ENCODE measurements around the gene ABCA9. TPM values are rescaled to one million over a fixed set of nuclear protein-coding genes. Genes with fewer than 3 reads are reported as not detected.

The ABCA9 gene
- total RNA-seq, 1 experiment from 2014 or later: not detected

- Mint-ChIP-seq H3K4me3 (no peak overlapping the region), H3K27ac (no peak overlapping the region), H3K27me3 (ENCODE audit: low read depth) (no peaks in the 10 kb centered on the region), H3K36me3 (no peaks in the 10 kb centered on the region), H3K9me3 (peaks cover 5% of the 10 kb centered on the region; the same call in 1 of the 2 replicates), H3K4me1 (no peaks in the 10 kb centered on the region)
- DNase-seq (ENCODE audit: low spot score) (no peak), ATAC-seq (no peak)
- ChIA-PET POLR2A (no interaction called here), CTCF (interaction anchor here (1.7 kb wide), 1 partner anchor 244 kb away, joined by 4 read pairs; no protein-coding TSS in a partner anchor)
- TF ChIP-seq ZNF423 (CRISPR knock-in tag; IDR thresholded peaks at IDR 0.05) (no peak), FOXP1 (CRISPR knock-in tag; IDR thresholded peaks at IDR 0.05; ENCODE audit: borderline replicate concordance) (no peak), SP1 (CRISPR knock-in tag; conservative IDR thresholded peaks at IDR 0.05) (no peak)
- TF ChIP-seq, protein P1, sequence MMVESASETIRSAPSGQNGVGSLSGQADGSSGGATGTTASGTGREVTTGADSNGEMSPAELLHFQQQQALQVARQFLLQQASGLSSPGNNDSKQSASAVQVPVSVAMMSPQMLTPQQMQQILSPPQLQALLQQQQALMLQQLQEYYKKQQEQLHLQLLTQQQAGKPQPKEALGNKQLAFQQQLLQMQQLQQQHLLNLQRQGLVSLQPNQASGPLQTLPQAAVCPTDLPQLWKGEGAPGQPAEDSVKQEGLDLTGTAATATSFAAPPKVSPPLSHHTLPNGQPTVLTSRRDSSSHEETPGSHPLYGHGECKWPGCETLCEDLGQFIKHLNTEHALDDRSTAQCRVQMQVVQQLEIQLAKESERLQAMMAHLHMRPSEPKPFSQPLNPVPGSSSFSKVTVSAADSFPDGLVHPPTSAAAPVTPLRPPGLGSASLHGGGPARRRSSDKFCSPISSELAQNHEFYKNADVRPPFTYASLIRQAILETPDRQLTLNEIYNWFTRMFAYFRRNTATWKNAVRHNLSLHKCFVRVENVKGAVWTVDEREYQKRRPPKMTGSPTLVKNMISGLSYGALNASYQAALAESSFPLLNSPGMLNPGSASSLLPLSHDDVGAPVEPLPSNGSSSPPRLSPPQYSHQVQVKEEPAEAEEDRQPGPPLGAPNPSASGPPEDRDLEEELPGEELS (CRISPR knock-in tag; IDR thresholded peaks at IDR 0.05): no peak
Observed at GRCh38 chr17:68969101-68969500, 91.6 kb downstream of the ABCA9 start.

DNA sequence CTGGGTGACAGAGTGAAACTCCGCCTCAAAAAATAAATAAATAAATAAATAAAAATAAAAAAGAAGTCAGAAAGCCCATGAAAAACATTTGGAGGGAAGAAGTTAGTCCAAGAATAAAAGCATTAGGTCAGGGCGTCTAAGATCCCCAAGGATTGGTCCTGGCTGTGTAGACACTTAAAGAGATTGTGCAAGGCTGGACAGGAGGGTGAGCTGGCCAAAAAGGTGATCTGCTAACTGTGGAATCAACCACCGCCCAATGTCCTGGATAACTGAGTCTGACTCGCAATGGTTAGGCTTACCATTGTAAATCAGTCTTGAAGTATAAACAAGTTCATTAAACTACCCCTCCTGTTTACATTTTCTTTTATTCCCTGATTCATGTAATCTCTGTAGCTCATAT lies 96.8 kb downstream of the ABCA9 start:
- DNase-seq (ENCODE audit: low spot score) (no peak), ATAC-seq (no peak)
- Mint-ChIP-seq H3K36me3 (no peaks in the 10 kb centered on the region), H3K27me3 (ENCODE audit: low read depth) (no peaks in the 10 kb centered on the region), H3K9me3 (peaks cover 10% of the 10 kb centered on the region), H3K4me3 (no peak overlapping the region), H3K4me1 (no peaks in the 10 kb centered on the region), H3K27ac (no peak overlapping the region)
- ChIA-PET POLR2A (no interaction called here), CTCF (no interaction called here)
- TF ChIP-seq CREB1 (CRISPR knock-in tag; IDR thresholded peaks at IDR 0.05) (no peak), RELA (CRISPR knock-in tag; IDR thresholded peaks at IDR 0.05; ENCODE audit: borderline replicate concordance) (no peak), ZNF671 (CRISPR knock-in tag; IDR thresholded peaks at IDR 0.05) (no peak)
- TF ChIP-seq, protein P2, sequence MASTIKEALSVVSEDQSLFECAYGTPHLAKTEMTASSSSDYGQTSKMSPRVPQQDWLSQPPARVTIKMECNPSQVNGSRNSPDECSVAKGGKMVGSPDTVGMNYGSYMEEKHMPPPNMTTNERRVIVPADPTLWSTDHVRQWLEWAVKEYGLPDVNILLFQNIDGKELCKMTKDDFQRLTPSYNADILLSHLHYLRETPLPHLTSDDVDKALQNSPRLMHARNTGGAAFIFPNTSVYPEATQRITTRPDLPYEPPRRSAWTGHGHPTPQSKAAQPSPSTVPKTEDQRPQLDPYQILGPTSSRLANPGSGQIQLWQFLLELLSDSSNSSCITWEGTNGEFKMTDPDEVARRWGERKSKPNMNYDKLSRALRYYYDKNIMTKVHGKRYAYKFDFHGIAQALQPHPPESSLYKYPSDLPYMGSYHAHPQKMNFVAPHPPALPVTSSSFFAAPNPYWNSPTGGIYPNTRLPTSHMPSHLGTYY (CRISPR knock-in tag; IDR thresholded peaks at IDR 0.05): no peak

DNA sequence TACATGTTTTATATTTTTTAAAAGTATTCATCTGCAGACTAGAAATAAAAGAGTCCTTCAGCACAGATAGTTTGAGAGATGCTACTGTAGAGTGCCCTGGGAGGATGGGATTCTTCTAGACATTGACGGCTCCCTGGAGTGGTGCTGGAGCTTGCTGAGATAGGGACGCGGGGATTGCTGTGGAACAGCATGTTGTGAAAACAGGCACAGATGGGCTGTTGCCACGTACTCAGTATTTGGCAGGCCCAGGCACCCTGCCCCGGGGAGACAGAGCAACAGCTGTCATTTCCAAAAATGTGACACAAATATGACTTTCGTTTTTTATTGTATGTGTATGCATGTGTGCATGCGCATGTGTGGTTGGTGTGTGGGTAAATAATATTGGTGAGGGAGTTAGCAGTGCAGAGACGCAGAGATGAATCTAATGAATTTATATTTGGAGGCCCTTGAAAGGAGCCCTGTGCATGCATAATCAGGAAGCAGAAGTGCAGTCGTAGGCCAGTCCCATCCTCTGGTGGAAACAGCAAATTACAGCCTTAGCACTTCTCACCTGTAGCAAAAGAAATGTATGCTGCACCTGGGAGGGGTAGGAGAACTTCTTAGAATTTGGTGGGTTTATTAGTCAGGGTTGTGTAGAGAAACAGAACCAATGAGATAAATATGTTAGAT lies 99.4 kb downstream of the ABCA9 start:
- no peaks in the 10 kb centered on the region for H3K4me1 Mint-ChIP-seq
- POLR2A ChIA-PET: no interaction called here
- no peak overlapping the region for H3K4me3 Mint-ChIP-seq
- no peak for DNase-seq (ENCODE audit: low spot score)
- H3K27ac Mint-ChIP-seq: no peak overlapping the region
- no peak for ATAC-seq
- peaks cover 8% of the 10 kb centered on the region for H3K9me3 Mint-ChIP-seq
- no peaks in the 10 kb centered on the region for H3K36me3 Mint-ChIP-seq
- CTCF ChIA-PET: interaction anchor here (1.4 kb wide), 1 partner anchor 189 kb away, joined by 4 read pairs; no protein-coding TSS in a partner anchor
- no peaks in the 10 kb centered on the region for H3K27me3 Mint-ChIP-seq (ENCODE audit: low read depth)
- TF ChIP-seq ZSCAN18 (CRISPR knock-in tag; IDR thresholded peaks at IDR 0.05) (no peak), ELF4 (CRISPR knock-in tag; IDR thresholded peaks at IDR 0.05; ENCODE audit: low read depth) (no peak), ETV6 (CRISPR knock-in tag; IDR thresholded peaks at IDR 0.05) (no peak), ZNF219 (CRISPR knock-in tag; IDR thresholded peaks at IDR 0.05; ENCODE audit: borderline replicate concordance) (no peak), KAT7 (CRISPR knock-in tag; IDR thresholded peaks at IDR 0.05; ENCODE audit: borderline replicate concordance) (no peak), ZNF317 (CRISPR knock-in tag; IDR thresholded peaks at IDR 0.05; ENCODE audit: borderline replicate concordance, low read depth) (no peak), RELA (CRISPR knock-in tag; IDR thresholded peaks at IDR 0.05; ENCODE audit: borderline replicate concordance) (no peak), ZNF416 (CRISPR knock-in tag; IDR thresholded peaks at IDR 0.05) (no peak), PRRX2 (CRISPR knock-in tag; IDR thresholded peaks at IDR 0.05) (no peak)
- TF ChIP-seq, protein P3, sequence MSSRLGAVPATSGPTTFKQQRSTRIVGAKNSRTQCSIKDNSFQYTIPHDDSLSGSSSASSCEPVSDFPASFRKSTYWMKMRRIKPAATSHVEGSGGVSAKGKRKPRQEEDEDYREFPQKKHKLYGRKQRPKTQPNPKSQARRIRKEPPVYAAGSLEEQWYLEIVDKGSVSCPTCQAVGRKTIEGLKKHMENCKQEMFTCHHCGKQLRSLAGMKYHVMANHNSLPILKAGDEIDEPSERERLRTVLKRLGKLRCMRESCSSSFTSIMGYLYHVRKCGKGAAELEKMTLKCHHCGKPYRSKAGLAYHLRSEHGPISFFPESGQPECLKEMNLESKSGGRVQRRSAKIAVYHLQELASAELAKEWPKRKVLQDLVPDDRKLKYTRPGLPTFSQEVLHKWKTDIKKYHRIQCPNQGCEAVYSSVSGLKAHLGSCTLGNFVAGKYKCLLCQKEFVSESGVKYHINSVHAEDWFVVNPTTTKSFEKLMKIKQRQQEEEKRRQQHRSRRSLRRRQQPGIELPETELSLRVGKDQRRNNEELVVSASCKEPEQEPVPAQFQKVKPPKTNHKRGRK (CRISPR knock-in tag; IDR thresholded peaks at IDR 0.05; ENCODE audit: borderline replicate concordance): no peak
- TF ChIP-seq, protein P4, sequence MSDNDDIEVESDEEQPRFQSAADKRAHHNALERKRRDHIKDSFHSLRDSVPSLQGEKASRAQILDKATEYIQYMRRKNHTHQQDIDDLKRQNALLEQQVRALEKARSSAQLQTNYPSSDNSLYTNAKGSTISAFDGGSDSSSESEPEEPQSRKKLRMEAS (CRISPR knock-in tag; IDR thresholded peaks at IDR 0.05): no peak
- TF ChIP-seq, protein P5, sequence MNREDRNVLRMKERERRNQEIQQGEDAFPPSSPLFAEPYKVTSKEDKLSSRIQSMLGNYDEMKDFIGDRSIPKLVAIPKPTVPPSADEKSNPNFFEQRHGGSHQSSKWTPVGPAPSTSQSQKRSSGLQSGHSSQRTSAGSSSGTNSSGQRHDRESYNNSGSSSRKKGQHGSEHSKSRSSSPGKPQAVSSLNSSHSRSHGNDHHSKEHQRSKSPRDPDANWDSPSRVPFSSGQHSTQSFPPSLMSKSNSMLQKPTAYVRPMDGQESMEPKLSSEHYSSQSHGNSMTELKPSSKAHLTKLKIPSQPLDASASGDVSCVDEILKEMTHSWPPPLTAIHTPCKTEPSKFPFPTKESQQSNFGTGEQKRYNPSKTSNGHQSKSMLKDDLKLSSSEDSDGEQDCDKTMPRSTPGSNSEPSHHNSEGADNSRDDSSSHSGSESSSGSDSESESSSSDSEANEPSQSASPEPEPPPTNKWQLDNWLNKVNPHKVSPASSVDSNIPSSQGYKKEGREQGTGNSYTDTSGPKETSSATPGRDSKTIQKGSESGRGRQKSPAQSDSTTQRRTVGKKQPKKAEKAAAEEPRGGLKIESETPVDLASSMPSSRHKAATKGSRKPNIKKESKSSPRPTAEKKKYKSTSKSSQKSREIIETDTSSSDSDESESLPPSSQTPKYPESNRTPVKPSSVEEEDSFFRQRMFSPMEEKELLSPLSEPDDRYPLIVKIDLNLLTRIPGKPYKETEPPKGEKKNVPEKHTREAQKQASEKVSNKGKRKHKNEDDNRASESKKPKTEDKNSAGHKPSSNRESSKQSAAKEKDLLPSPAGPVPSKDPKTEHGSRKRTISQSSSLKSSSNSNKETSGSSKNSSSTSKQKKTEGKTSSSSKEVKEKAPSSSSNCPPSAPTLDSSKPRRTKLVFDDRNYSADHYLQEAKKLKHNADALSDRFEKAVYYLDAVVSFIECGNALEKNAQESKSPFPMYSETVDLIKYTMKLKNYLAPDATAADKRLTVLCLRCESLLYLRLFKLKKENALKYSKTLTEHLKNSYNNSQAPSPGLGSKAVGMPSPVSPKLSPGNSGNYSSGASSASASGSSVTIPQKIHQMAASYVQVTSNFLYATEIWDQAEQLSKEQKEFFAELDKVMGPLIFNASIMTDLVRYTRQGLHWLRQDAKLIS (CRISPR knock-in tag; IDR thresholded peaks at IDR 0.05; ENCODE audit: borderline replicate concordance): no peak
